Uterus (tissue), 4 donors: ENCODE measurements around the gene LMAN2. TPM values are rescaled to one million over a fixed set of nuclear protein-coding genes. Genes with fewer than 3 reads are reported as not detected.

Experiments used
- DNase-seq, 2 donors: peaks; one replicate each; pipeline ENCODE4 v3.0.0-alpha.2; 2019 to 2020
- H3K27ac ChIP-seq, 2 donors: fragments of 200-600 bp; sonication (generic); 1 replicate in 1 of 2; 2 replicates in 1 of 2; pipeline ENCODE4 v1.5.1; 2016 to 2018
- H3K27me3 ChIP-seq, 2 donors: fragments of 200-600 bp; sonication (generic); one replicate each; pipeline ENCODE4 v1.5.1; 2018 to 2019; ENCODE audit warnings: control low read depth in 1 of 2
- H3K36me3 ChIP-seq, 2 donors: fragments of 200-600 bp; sonication (generic); one replicate each; pipeline ENCODE4 v1.5.1; 2019; ENCODE audit warnings: control low read depth in 1 of 2
- H3K4me1 ChIP-seq, 2 donors: fragments of 200-600 bp; sonication (generic); one replicate each; pipeline ENCODE4 v1.5.1; 2018 to 2019; ENCODE audit warnings: control low read depth in 1 of 2
- H3K4me3 ChIP-seq, 2 donors: fragments of 200-600 bp; sonication (generic); 1 replicate in 1 of 2; 2 replicates in 1 of 2; pipeline ENCODE4 v1.5.1; 2018 to 2019; ENCODE audit warnings: mild to moderate bottlenecking in 1 of 2
- H3K9me3 ChIP-seq, 2 donors: fragments of 200-600 bp; sonication (generic); one replicate each; pipeline ENCODE4 v1.5.1; 2019; ENCODE audit warnings: control low read depth in 1 of 2
- POLR2A ChIP-seq, 2 donors: fragments of 450-650 bp; IDR thresholded peaks; one replicate each; pipeline ENCODE4 v1.6.1; 2016; ENCODE audit warnings: antibody characterized with exemption in 2 of 2, mild to moderate bottlenecking in 1 of 2, moderate library complexity in 1 of 2
- intact Hi-C: fragments of 100-400 bp; cut with DNase I; formaldehyde crosslinking; loops from one replicate; pipeline ENCODE4 v1.15.1; 2023; ENCODE audit warnings: low total_unique reads
- total RNA-seq, 4 donors: library from RNA; depleted of rRNA in 3 of 4; stranded (reverse); fragments of >200 nt in 3 of 4; gene quantifications; one replicate each; pipeline versions ENCODE4 v1.1.0 to v1.2.4, GENCODE V29; 2014 to 2023
- TF ChIP-seq, protein P1 (sequence below), 4 experiments: fragments of 200-600 bp in 2 of 4; fragments of 450-650 bp in 2 of 4; sonication (generic) in 2 of 4; IDR thresholded peaks; one replicate each; pipeline ENCODE4 v1.5.1; 2016 to 2019; ENCODE audit warnings: antibody characterized with exemption in 4 of 4, mild to moderate bottlenecking in 2 of 4, moderate library complexity in 1 of 4
- donor health status: DM: yes; HTN: yes; CAD: no.

Gene LMAN2
- total RNA-seq, 4 donors from 2014 or later = 83.2 to 210 (median 170) TPM

- peak overlapping the region; percentile 66 to 79 for H3K27ac ChIP-seq
- DNase-seq = no peak
- H3K4me3 ChIP-seq = peak overlapping the region; percentile 67 to 85
- intact Hi-C loops = loop anchor here (10.0 kb wide), 1 partner anchor 188 kb away; no protein-coding TSS in a partner anchor
- TF ChIP-seq, protein P1, sequence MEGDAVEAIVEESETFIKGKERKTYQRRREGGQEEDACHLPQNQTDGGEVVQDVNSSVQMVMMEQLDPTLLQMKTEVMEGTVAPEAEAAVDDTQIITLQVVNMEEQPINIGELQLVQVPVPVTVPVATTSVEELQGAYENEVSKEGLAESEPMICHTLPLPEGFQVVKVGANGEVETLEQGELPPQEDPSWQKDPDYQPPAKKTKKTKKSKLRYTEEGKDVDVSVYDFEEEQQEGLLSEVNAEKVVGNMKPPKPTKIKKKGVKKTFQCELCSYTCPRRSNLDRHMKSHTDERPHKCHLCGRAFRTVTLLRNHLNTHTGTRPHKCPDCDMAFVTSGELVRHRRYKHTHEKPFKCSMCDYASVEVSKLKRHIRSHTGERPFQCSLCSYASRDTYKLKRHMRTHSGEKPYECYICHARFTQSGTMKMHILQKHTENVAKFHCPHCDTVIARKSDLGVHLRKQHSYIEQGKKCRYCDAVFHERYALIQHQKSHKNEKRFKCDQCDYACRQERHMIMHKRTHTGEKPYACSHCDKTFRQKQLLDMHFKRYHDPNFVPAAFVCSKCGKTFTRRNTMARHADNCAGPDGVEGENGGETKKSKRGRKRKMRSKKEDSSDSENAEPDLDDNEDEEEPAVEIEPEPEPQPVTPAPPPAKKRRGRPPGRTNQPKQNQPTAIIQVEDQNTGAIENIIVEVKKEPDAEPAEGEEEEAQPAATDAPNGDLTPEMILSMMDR (IDR thresholded peaks at IDR 0.05) = no peak
- TF ChIP-seq POLR2A (IDR thresholded peaks at IDR 0.05) = no peak
- H3K4me1 ChIP-seq = peaks cover 0 to 12% of the 10 kb centered on the region in 2 donors
- H3K36me3 ChIP-seq = no peaks in the 10 kb centered on the region
- no peaks in the 10 kb centered on the region for H3K27me3 ChIP-seq
- no peaks in the 10 kb centered on the region for H3K9me3 ChIP-seq
These were observed 48.9 kb downstream of the LMAN2 start for GRCh38 chr5:177302354-177303110.

DNA sequence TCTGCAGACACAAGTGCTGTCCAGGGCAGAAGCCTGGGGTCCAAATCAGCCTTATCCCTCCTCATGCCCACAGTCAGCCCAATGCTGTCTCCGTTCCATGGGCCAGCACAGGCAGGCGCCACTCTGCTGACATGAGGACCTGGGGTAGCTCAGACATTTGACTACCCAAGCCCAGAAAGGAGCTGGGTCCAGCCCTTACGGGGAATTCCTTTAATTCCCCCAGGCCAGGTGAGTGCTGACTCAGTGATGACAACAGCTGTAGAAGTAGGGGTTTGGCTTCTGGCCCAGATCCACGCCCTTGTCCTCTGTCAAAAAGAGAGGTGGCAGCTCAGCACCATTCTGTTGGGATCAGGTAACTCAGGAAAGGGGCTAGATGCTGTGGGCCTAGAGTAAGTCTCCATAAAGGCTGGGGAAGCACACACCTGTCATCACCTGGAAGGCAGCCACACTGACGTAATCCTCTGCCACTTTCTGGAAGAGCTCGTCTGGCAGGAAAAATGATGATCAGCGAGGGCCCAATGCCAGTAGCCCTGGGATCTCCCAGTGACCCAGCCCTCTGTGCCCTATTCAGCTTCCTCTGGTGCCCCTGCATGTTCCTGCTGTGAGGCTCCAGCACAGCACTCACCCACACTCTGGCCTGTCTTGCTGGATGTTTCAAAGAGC lies 49.8 kb downstream of the LMAN2 start:
- TF ChIP-seq, protein P1 (IDR thresholded peaks at IDR 0.05) = no peak
- no peak for TF ChIP-seq POLR2A (IDR thresholded peaks at IDR 0.05)
- Histone ChIP-seq H3K27me3 (no peaks in the 10 kb centered on the region), H3K4me3 (no peak overlapping the region), H3K27ac (no peak overlapping the region), H3K9me3 (no peaks in the 10 kb centered on the region), H3K36me3 (no peaks in the 10 kb centered on the region), H3K4me1 (peaks cover 0 to 12% of the 10 kb centered on the region in 2 donors)
- no peak for DNase-seq
- intact Hi-C loops = loop anchor here (10.0 kb wide), 1 partner anchor 187 kb away; no protein-coding TSS in a partner anchor

GRCh38 chr5:177300951-177301350 lies 50.5 kb downstream of the LMAN2 start:
- H3K27ac ChIP-seq = peak overlapping the region; percentile 59 to 73
- intact Hi-C loops = loop anchor here (10.0 kb wide), 1 partner anchor 186 kb away; no protein-coding TSS in a partner anchor

DNA sequence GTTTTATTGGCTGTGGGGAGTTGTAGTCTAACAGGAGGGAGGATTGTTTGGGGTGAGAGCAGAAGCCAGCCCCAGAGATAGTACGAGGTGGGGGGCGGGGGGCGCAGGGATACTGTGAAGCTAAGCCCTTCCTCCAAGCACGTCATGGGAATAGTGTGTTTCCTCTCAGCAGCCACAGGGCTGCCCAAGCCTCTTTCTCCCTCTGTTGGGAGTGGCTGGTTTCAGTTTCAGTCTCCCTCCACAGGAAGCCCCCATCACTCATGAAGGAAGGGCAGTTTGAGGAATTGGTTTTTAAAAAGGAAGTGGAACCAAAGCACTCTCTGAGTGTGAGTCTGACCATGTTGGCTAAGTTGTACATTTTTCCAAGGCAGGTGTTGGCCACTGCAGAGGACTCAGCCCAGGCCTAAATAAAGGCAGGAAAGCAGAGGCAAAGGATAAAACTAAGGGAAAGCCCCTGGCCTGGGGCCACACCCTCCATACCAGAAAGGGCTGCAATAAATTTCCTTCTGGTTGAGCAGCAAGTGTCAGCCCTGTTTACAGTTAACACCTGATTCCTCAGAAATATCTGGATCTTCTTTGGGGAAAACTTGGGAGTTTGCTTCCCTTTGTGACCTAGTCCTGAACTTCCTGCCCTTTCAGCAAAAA lies 51.1 kb downstream of the LMAN2 start:
- Histone ChIP-seq H3K4me1 (peaks cover 0 to 12% of the 10 kb centered on the region in 2 donors), H3K27me3 (no peaks in the 10 kb centered on the region), H3K9me3 (no peaks in the 10 kb centered on the region), H3K36me3 (no peaks in the 10 kb centered on the region), H3K4me3 (no peak overlapping the region), H3K27ac (peak overlapping the region; percentile 59 to 73)
- TF ChIP-seq, protein P1 (IDR thresholded peaks at IDR 0.05) = peak in 1 of 4 experiments; percentile 11
- TF ChIP-seq POLR2A (IDR thresholded peaks at IDR 0.05) = no peak
- intact Hi-C loops = loop anchor here (10.0 kb wide), 1 partner anchor 186 kb away; no protein-coding TSS in a partner anchor
- peak; percentile 41 to 60 for DNase-seq

More at GRCh38 chr5:177300951-177301350, 50.5 kb downstream of the LMAN2 start:
- Histone ChIP-seq H3K4me1 (peaks cover 0 to 12% of the 10 kb centered on the region in 2 donors), H3K4me3 (no peak overlapping the region), H3K9me3 (no peaks in the 10 kb centered on the region), H3K27me3 (no peaks in the 10 kb centered on the region), H3K36me3 (no peaks in the 10 kb centered on the region)
- DNase-seq = no peak
- TF ChIP-seq POLR2A (IDR thresholded peaks at IDR 0.05) = no peak
- TF ChIP-seq, protein P1 (IDR thresholded peaks at IDR 0.05) = no peak
